HG02759 (cell line): ENCODE results near the gene ZNF530.
A peak's percentile ranks its signal among the peaks of the same experiment; 100 is the strongest.

Experiments
- ATAC-seq: cut with Tn5 transposase; IDR thresholded peaks from one replicate; pipeline ENCODE4 v1.9.1; 2021; ENCODE audit warnings: mild to moderate bottlenecking, moderate library complexity; ENCODE audit not compliant: unreplicated experiment

The ZNF530 gene

GRCh38 chr19:57613941-57614743 is 14.5 kb downstream of the ZNF530 start, which contains the start of gene ZNF134:
TSS of gene ZNF134 (plus strand) at chr19:57614242. CDS start at chr19:57619469, 5,227 bp downstream.
- ATAC-seq: peak; percentile 99

- ATAC-seq: no peak
Observed at GRCh38 chr19:57615346-57615745, 15.7 kb downstream of the ZNF530 start.

GRCh38 chr19:57620673-57621348 is 21.1 kb downstream of the ZNF530 start:
- no peak for ATAC-seq

GRCh38 chr19:57623091-57623490 is 23.4 kb downstream of the ZNF530 start:
- ATAC-seq: no peak

- peak; percentile 97 for ATAC-seq
Observed at GRCh38 chr19:57632987-57633831, 33.5 kb downstream of the ZNF530 start, which contains the start of gene ZNF211. TSS of gene ZNF211 (plus strand) at chr19:57633168. CDS start at chr19:57633347, 179 bp downstream.

GRCh38 chr19:57633832-57634131 is 34.1 kb downstream of the ZNF530 start:
- no peak for ATAC-seq

GRCh38 chr19:57637379-57637778 is 37.7 kb downstream of the ZNF530 start:
- ATAC-seq: no peak

- ATAC-seq: no peak
Observed at GRCh38 chr19:57641715-57642234, 42.1 kb downstream of the ZNF530 start.

- no peak for ATAC-seq
Observed at GRCh38 chr19:57642396-57643046, 42.8 kb downstream of the ZNF530 start.

- ATAC-seq: no peak
Observed at GRCh38 chr19:57643734-57644133, 44.0 kb downstream of the ZNF530 start.

- ATAC-seq: no peak
Observed at GRCh38 chr19:57648331-57649003, 48.8 kb downstream of the ZNF530 start.

- ATAC-seq: no peak
Observed at GRCh38 chr19:57651654-57651996, 51.9 kb downstream of the ZNF530 start.

- ATAC-seq: no peak
Observed at GRCh38 chr19:57653689-57654088, 54.0 kb downstream of the ZNF530 start.

GRCh38 chr19:57655443-57655842 is 55.8 kb downstream of the ZNF530 start:
- no peak for ATAC-seq

- ATAC-seq: no peak
Observed at GRCh38 chr19:57656346-57656745, 56.7 kb downstream of the ZNF530 start.
